Left lung (tissue), 10 donors: Measurements from ENCODE around the gene PLIN1. TPM values are rescaled to one million over a fixed set of nuclear protein-coding genes. Genes with fewer than 3 reads are reported as not detected.

Source experiments
- ATAC-seq: fragments of 200-7000 bp; cut with Tn5 transposase; one replicate; pipeline ENCODE4 v1.9.1; 2020; ENCODE audit warnings: moderate library complexity
- DNase-seq, 4 donors: peaks; one replicate each; pipeline ENCODE4 v3.0.0-alpha.2; 2013 to 2020
- H3K27ac ChIP-seq, 2 donors: fragments of 200-600 bp; sonication (generic) in 1 of 2; one replicate each; pipeline versions ENCODE4 v1.5.0 to v1.8.0; 2020 to 2021
- H3K27me3 ChIP-seq, 2 donors: fragments of 200-600 bp; sonication (generic) in 1 of 2; one replicate each; pipeline versions ENCODE4 v1.5.0 to v1.8.0; 2020 to 2021
- H3K36me3 ChIP-seq, 2 donors: fragments of 200-600 bp; sonication (generic) in 1 of 2; one replicate each; pipeline versions ENCODE4 v1.5.0 to v1.8.0; 2020 to 2021
- H3K4me1 ChIP-seq, 2 donors: fragments of 200-600 bp; one replicate each; pipeline ENCODE4 v1.8.0; 2021
- H3K4me3 ChIP-seq, 2 donors: fragments of 200-600 bp; sonication (generic) in 1 of 2; one replicate each; pipeline versions ENCODE4 v1.5.0 to v1.8.0; 2020 to 2021; ENCODE audit warnings: mild to moderate bottlenecking in 1 of 2
- H3K9me3 ChIP-seq, 2 donors: fragments of 200-600 bp; sonication (generic) in 1 of 2; one replicate each; pipeline versions ENCODE4 v1.5.0 to v1.8.0; 2020 to 2021
- intact Hi-C, 2 donors: fragments of 100-400 bp; cut with DNase I; formaldehyde crosslinking; loops; one replicate each; pipeline versions ENCODE4 v1.11.2 to v1.14.2; 2022
- polyA plus RNA-seq, 6 donors: library from polyadenylated mRNA; unstranded; fragments of 120-200 nt; gene quantifications; one replicate each; pipeline ENCODE4 v1.2.1, GENCODE V29; 2013; ENCODE audit not compliant: insufficient read length in 6 of 6
- total RNA-seq, 2 donors: library from RNA; stranded (reverse); fragmentation: NEBNext Ultra II Directional; extraction: Animal tissue kit (Norgen Biotek cat#: 25700); gene quantifications; one replicate each; pipeline ENCODE4 v1.2.1, GENCODE V29; 2021
- TF ChIP-seq, protein P1 (sequence below), 2 donors: fragments of 200-600 bp; sonication (generic) in 1 of 2; IDR thresholded peaks; one replicate each; pipeline versions ENCODE4 v1.5.0 to v1.8.0; 2021; ENCODE audit warnings: antibody characterized with exemption in 2 of 2
- donor health status: DM: no; HTN: yes; CAD: no.
- donor health status: DM: no; HTN: no; CAD: no.

The PLIN1 gene
- total and polyA plus RNA-seq, 8 donors: 0.37 to 1.7 (median 0.88) TPM

GRCh38 chr15:89645680-89646079 lies 33.5 kb downstream of the PLIN1 start:
- TF ChIP-seq, protein P1, sequence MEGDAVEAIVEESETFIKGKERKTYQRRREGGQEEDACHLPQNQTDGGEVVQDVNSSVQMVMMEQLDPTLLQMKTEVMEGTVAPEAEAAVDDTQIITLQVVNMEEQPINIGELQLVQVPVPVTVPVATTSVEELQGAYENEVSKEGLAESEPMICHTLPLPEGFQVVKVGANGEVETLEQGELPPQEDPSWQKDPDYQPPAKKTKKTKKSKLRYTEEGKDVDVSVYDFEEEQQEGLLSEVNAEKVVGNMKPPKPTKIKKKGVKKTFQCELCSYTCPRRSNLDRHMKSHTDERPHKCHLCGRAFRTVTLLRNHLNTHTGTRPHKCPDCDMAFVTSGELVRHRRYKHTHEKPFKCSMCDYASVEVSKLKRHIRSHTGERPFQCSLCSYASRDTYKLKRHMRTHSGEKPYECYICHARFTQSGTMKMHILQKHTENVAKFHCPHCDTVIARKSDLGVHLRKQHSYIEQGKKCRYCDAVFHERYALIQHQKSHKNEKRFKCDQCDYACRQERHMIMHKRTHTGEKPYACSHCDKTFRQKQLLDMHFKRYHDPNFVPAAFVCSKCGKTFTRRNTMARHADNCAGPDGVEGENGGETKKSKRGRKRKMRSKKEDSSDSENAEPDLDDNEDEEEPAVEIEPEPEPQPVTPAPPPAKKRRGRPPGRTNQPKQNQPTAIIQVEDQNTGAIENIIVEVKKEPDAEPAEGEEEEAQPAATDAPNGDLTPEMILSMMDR (IDR thresholded peaks at IDR 0.05): no peak
- ATAC-seq (no peak), DNase-seq (peak in 1 of 4 donors; percentile 26)
- Histone ChIP-seq H3K4me3 (no peak overlapping the region), H3K27me3 (no peaks in the 10 kb centered on the region), H3K4me1 (no peaks in the 10 kb centered on the region), H3K9me3 (no peaks in the 10 kb centered on the region), H3K36me3 (peaks cover 0 to 4% of the 10 kb centered on the region in 2 donors), H3K27ac (no peak overlapping the region)
- intact Hi-C loops: no loop called here

DNA sequence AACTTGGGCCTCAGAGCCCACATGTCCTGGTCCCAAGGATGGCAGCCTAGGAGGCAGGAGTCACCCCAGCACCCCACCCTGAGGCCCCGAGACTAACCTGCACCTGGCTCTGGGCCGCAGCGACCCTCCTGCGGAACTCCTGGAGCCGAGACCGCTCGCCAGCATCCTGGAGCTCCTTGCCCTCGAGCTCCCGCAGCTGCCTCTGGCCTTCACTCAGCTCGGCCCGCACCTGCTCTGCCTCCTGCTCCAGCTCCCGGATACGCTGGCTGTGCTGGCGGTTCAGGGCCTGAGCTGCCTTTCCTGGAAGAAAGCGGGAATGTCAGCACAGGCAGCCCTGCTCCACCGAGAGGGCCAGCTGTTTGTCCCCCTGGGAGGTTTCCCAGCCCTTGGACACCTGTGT lies 37.1 kb downstream of the PLIN1 start:
- DNase-seq (no peak), ATAC-seq (no peak)
- TF ChIP-seq, protein P1 (IDR thresholded peaks at IDR 0.05): no peak
- peaks cover 0 to 4% of the 10 kb centered on the region in 2 donors for H3K36me3 ChIP-seq
- H3K27ac ChIP-seq: no peak overlapping the region
- H3K9me3 ChIP-seq: no peaks in the 10 kb centered on the region
- no peaks in the 10 kb centered on the region for H3K4me1 ChIP-seq
- intact Hi-C loops: no loop called here
- no peak overlapping the region for H3K4me3 ChIP-seq
- no peaks in the 10 kb centered on the region for H3K27me3 ChIP-seq

DNA sequence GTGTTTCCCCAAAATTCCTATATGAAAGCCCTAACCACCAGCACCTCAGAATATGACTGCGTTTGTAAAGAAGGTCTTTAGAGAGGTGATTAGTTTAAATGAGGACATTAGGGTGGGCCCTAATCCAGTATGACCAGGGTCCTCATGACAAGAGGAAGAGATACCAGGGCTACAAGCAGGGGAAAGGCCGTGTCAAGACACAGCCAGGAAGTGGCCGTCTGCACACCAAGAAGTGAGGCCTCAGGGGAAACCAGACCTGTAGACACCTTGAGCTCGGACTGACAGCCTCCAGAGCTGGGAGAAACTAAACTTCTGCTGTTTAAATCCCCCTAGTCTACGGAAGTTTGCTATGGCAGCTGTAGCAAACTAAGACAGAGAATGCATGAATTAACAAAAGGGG lies 38.1 kb downstream of the PLIN1 start:
- DNase-seq (no peak), ATAC-seq (no peak)
- H3K4me3 ChIP-seq: no peak overlapping the region
- H3K9me3 ChIP-seq: no peaks in the 10 kb centered on the region
- intact Hi-C loops: no loop called here
- no peak overlapping the region for H3K27ac ChIP-seq
- H3K4me1 ChIP-seq: no peaks in the 10 kb centered on the region
- TF ChIP-seq, protein P1 (IDR thresholded peaks at IDR 0.05): no peak
- peaks cover 0 to 4% of the 10 kb centered on the region in 2 donors for H3K36me3 ChIP-seq
- H3K27me3 ChIP-seq: no peaks in the 10 kb centered on the region

- no peaks in the 10 kb centered on the region for H3K4me1 ChIP-seq
- peaks cover 0 to 4% of the 10 kb centered on the region in 2 donors for H3K36me3 ChIP-seq
- H3K27ac ChIP-seq: no peak overlapping the region
- intact Hi-C loops: no loop called here
- ATAC-seq (no peak), DNase-seq (no peak)
- no peak overlapping the region for H3K4me3 ChIP-seq
- H3K9me3 ChIP-seq: no peaks in the 10 kb centered on the region
- no peaks in the 10 kb centered on the region for H3K27me3 ChIP-seq
- TF ChIP-seq, protein P1 (IDR thresholded peaks at IDR 0.05): no peak
These were observed 38.9 kb downstream of the PLIN1 start for GRCh38 chr15:89640245-89640644.

DNA sequence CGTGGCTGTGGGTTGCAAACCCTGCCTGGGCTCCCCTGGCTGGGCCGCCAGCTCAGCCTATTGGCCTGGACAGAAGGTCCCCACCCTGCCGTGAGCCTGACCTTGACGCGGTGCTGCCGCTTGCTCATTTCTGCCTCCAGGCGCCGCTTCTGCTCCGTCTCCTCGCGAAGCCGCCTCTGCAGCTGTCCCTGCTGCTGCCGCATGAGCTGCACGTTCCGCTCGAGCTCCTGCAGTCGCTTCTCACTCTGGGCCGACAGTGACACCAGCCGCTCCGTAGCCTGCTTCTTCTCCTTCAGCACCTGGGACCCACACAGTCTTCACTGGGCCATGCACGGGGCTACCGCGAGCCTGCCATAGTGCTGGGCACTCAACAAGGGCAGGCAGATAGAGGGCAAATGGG lies 45.6 kb downstream of the PLIN1 start:
- peaks cover 0 to 32% of the 10 kb centered on the region in 2 donors for H3K36me3 ChIP-seq
- peaks cover 0 to 5% of the 10 kb centered on the region in 2 donors for H3K9me3 ChIP-seq
- no peak overlapping the region for H3K4me3 ChIP-seq
- intact Hi-C loops: no loop called here
- ATAC-seq: no peak
- H3K27ac ChIP-seq: no peak overlapping the region
- no peaks in the 10 kb centered on the region for H3K4me1 ChIP-seq
- TF ChIP-seq, protein P1 (IDR thresholded peaks at IDR 0.05): no peak
- H3K27me3 ChIP-seq: no peaks in the 10 kb centered on the region
- DNase-seq: no peak
